CD4-positive, alpha-beta memory T cell (primary cell): ENCODE results near the gene POMGNT1. TPM values are rescaled to one million over a fixed set of nuclear protein-coding genes. Genes with fewer than 3 reads are reported as not detected.
"Not testable (repeated sequence)": the region's sequence is repeated elsewhere in the genome, so short reads cannot be mapped to it uniquely, and the experiment has no call there.

ENCODE experiments used
- CTCF ChIA-PET: fragments of 350-600 bp; sonication (Branson Sonifier 250); formaldehyde crosslinking; loops from one replicate; lab custom pipeline; 2021; ENCODE audit warnings: inconsistent platforms; ENCODE audit not compliant: partially characterized antibody; lab: Charles Lee
- POLR2A ChIA-PET: fragments of 350-600 bp; sonication (Branson Sonifier 250); formaldehyde crosslinking; loops from one replicate; lab custom pipeline; 2021; ENCODE audit not compliant: partially characterized antibody; lab: Charles Lee
- DNase-seq, 5 donors: peaks; one replicate each; pipeline versions ENCODE4 v3.0.0 to v3.0.0-alpha.2; 2020 to 2022; ENCODE audit warnings: mixed read lengths in 1 of 5
- H3K27ac ChIP-seq: one replicate; pipeline ENCODE4 v1.7.0; 2013; ENCODE audit warnings: low read depth, low read length
- H3K27me3 ChIP-seq: 2 replicates; pipeline ENCODE4 v1.7.0; 2013; ENCODE audit warnings: mild to moderate bottlenecking, low read length, moderate library complexity; ENCODE audit not compliant: insufficient read depth
- H3K36me3 ChIP-seq: 2 replicates; pipeline ENCODE4 v1.7.0; 2013; ENCODE audit warnings: mild to moderate bottlenecking, low read length, moderate library complexity; ENCODE audit not compliant: insufficient read depth
- H3K4me1 ChIP-seq: 2 replicates; pipeline ENCODE4 v1.7.0; 2013; ENCODE audit warnings: mild to moderate bottlenecking, low read length, moderate library complexity; ENCODE audit not compliant: insufficient read depth
- H3K4me3 ChIP-seq, 2 donors: one replicate each; pipeline ENCODE4 v1.7.0; 2013; ENCODE audit warnings: low read length in 2 of 2, mild to moderate bottlenecking in 1 of 2
- H3K9me3 ChIP-seq, 2 donors: one replicate each; pipeline ENCODE4 v1.7.0; 2013; ENCODE audit warnings: low read length in 2 of 2, control low read depth in 1 of 2; ENCODE audit not compliant: control insufficient read depth in 1 of 2
- H3K27ac Mint-ChIP-seq, 7 donors: one replicate each; pipeline ENCODE4 v1.8.0; 2020 to 2021; ENCODE audit warnings: mixed read lengths in 7 of 7, mild to moderate bottlenecking in 6 of 7, inconsistent platforms in 3 of 7, moderate library complexity in 3 of 7
- H3K27me3 Mint-ChIP-seq, 2 donors: one replicate each; pipeline ENCODE4 v1.8.0; 2020 to 2021; ENCODE audit warnings: mixed read lengths in 2 of 2
- H3K36me3 Mint-ChIP-seq, 2 donors: one replicate each; pipeline ENCODE4 v1.8.0; 2020 to 2021; ENCODE audit warnings: mixed read lengths in 2 of 2, inconsistent platforms in 1 of 2, mild to moderate bottlenecking in 1 of 2
- H3K4me1 Mint-ChIP-seq, 4 donors: one replicate each; pipeline ENCODE4 v1.8.0; 2020 to 2021; ENCODE audit warnings: mixed read lengths in 4 of 4, mild to moderate bottlenecking in 1 of 4
- H3K4me3 Mint-ChIP-seq, 8 donors: one replicate each; pipeline ENCODE4 v1.8.0; 2020 to 2021; ENCODE audit warnings: mixed read lengths in 8 of 8, mild to moderate bottlenecking in 7 of 8, moderate library complexity in 6 of 8, inconsistent platforms in 3 of 8
- H3K9me3 Mint-ChIP-seq, 8 donors: one replicate each; pipeline ENCODE4 v1.8.0; 2020 to 2021; ENCODE audit warnings: mixed read lengths in 8 of 8, mild to moderate bottlenecking in 5 of 8, inconsistent platforms in 3 of 8, moderate library complexity in 1 of 8
- intact Hi-C: fragments of 100-400 bp; cut with micrococcal nuclease; formaldehyde crosslinking; loops from one replicate; pipeline ENCODE4 v1.15.1; 2023
- polyA plus RNA-seq, 2 donors: library from polyadenylated mRNA; unstranded; fragments of 300-500 nt; fragmentation: Illumina TruSeq; gene quantifications; one replicate each; pipeline ENCODE4 v1.2.3, GENCODE V29; 2021
- total RNA-seq, 2 experiments: library from RNA; stranded (reverse); gene quantifications; one replicate each; pipeline ENCODE4 v1.2.3, GENCODE V29; 2021

Gene POMGNT1
- total RNA-seq (10 to 100 TPM; 36.0 to 41.4 TPM), polyA plus RNA-seq (10 to 100 TPM; 31.7 to 37.1 TPM)

DNA sequence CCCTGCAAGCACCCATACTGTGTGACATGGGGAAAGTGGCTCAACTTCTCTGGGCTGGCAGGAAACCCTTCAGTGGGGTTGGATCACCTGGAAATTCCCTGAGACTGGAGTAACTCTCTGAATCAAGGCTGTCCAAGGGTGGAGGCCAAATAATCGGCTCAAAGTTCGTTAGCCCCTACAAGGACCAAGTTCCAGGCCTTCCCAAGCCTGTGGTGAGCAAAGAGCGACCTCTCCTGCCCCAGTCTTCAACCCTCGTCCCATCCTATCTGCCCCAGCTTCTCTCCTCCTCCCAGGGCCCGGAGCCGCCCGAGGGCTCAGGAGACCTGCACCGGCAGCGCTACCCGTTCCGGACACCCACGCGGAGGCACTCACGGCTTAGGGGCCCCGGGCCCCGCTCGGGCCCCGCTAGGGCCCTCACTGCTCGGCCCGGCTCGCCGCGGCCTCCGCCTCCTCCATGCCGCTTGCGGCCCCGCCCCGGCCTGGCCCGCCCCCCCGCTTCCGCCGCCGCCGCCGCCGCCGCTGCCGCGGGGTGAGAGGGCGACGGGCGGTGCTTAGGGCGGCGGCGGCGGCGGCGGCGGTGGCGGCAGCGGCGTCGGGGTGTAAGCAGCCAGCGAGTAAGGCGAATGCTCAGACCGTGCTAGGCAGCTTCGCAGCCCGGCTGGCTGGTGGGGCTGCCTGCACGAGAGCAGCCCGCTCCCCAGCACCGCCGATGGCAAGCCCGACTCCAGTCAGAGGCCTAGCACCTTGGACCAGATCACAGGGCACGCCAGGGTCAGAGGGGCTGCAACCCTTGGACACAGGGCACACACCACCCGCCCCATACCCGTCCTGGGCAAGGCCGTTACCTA lies at the start of gene POMGNT1:
Gene POMGNT1, minus strand, starts transcription at position 471 of the 848 bp plus-strand sequence. CDS start 613 bp downstream, outside the sequence.
- no peaks in the 10 kb centered on the region for H3K9me3 ChIP-seq
- peak within 1 kb of the TSS; percentile 38 to 88 (median 79) for H3K27ac Mint-ChIP-seq
- H3K4me3 ChIP-seq = peak within 1 kb of the TSS; percentile 78 to 86
- POLR2A ChIA-PET = interaction anchor here (0.7 to 2.0 kb wide), 6 partner anchors 10 to 478 kb away, joined by 3 to 6 read pairs (median 5); partner anchors contain the start of genes LRRC41, NSUN4 and UQCRH
- peaks cover 20 to 23% of the 10 kb centered on the region in 2 donors for H3K36me3 Mint-ChIP-seq
- peak within 1 kb of the TSS; percentile 76 for H3K27ac ChIP-seq
- H3K27me3 Mint-ChIP-seq = peaks cover 0 to 1% of the 10 kb centered on the region in 2 donors
- H3K4me1 ChIP-seq = peaks cover 33% of the 10 kb centered on the region
- H3K9me3 Mint-ChIP-seq = peaks cover 0 to 3% (median 0%) of the 10 kb centered on the region in 8 donors
- peaks cover 12 to 39% (median 25%) of the 10 kb centered on the region in 4 donors for H3K4me1 Mint-ChIP-seq
- H3K36me3 ChIP-seq = peaks cover 21% of the 10 kb centered on the region
- peak within 1 kb of the TSS; percentile 83 to 89 (median 88) for H3K4me3 Mint-ChIP-seq
- H3K27me3 ChIP-seq = no peaks in the 10 kb centered on the region
- CTCF ChIA-PET = interaction anchor here (0.6 to 2.6 kb wide), 3 partner anchors 26 to 1484 kb away, joined by 3 to 14 read pairs (median 3); partner anchors contain the start of gene EIF2B3
- DNase-seq = peak; percentile 69 to 81 (median 78)
- intact Hi-C loops = loop anchor here (2.0 to 5.0 kb wide), 2 partner anchors 49 to 511 kb away; partner anchors contain the start of genes GPBP1L1, RAD54L and TMEM69

DNA sequence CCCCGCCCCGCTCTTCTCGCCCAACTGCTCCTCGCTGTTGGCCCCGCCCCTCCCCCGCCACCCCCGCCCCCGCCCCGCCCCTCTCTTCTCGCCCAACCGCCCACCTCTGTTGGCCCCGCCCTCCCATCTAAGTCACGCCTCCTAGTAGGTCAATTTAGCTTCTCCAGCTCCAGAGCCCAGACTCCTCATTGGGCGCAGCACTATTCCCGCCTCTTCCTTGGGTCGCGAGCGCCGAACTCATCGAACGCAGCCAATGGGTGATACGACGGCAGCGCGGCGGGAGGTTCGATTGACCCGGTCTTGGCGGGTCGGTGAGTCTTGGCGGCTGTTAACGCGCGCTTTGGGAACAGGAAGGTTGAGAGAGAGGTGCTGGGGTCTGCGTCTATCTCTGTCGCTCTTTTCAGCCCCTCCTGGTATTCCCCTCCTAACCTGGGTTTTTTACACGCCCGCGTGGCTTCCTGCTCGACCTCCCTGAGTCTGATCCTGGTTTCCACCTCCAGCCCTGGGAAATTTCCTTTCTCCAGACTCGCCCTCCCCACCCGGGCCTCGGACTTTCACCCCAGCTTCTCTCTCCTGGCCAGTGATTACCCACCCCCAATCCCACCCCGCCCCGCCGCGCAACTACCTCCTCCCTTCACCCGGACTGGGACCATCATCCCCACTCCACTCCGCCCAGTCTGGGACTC lies 49.3 kb upstream of the POMGNT1 start, which contains the start of gene RAD54L:
Gene RAD54L, plus strand, starts transcription at position 328 of the 686 bp plus-strand sequence. CDS start 643 bp downstream, outside the sequence.
- Histone ChIP-seq H3K27me3 (no peaks in the 10 kb centered on the region), H3K4me1 (peaks cover 13% of the 10 kb centered on the region), H3K27ac (peak within 1 kb of the TSS; percentile 53), H3K9me3 (no peaks in the 10 kb centered on the region), H3K36me3 (no peaks in the 10 kb centered on the region), H3K4me3 (peak within 1 kb of the TSS; percentile 85 to 91)
- Mint-ChIP-seq H3K27me3 (no peaks in the 10 kb centered on the region), H3K9me3 (no peaks in the 10 kb centered on the region), H3K36me3 (peaks cover 0 to 1% of the 10 kb centered on the region in 2 donors), H3K4me1 (peaks cover 11 to 16% (median 14%) of the 10 kb centered on the region in 4 donors), H3K4me3 (peak within 1 kb of the TSS; percentile 89 to 95 (median 92)), H3K27ac (peak within 1 kb of the TSS; percentile 61 to 90 (median 87))
- intact Hi-C loops = loop anchor here (1.0 to 5.0 kb wide), 8 partner anchors 25 to 945 kb away; partner anchors contain the start of genes GPBP1L1, IPP, LRRC41 and NSUN4
- CTCF ChIA-PET = interaction anchor here (2.2 to 5.2 kb wide), 3 partner anchors 23 to 100 kb away, joined by 6 to 60 read pairs (median 25); partner anchors contain the start of gene NSUN4
- peak; percentile 94 to 98 (median 96) for DNase-seq
- POLR2A ChIA-PET = interaction anchor here (0.7 to 2.0 kb wide), 6 partner anchors 13 to 1472 kb away, joined by 3 to 27 read pairs (median 4); partner anchors contain the start of genes GPBP1L1, LRRC41, NSUN4 and RPS8

DNA sequence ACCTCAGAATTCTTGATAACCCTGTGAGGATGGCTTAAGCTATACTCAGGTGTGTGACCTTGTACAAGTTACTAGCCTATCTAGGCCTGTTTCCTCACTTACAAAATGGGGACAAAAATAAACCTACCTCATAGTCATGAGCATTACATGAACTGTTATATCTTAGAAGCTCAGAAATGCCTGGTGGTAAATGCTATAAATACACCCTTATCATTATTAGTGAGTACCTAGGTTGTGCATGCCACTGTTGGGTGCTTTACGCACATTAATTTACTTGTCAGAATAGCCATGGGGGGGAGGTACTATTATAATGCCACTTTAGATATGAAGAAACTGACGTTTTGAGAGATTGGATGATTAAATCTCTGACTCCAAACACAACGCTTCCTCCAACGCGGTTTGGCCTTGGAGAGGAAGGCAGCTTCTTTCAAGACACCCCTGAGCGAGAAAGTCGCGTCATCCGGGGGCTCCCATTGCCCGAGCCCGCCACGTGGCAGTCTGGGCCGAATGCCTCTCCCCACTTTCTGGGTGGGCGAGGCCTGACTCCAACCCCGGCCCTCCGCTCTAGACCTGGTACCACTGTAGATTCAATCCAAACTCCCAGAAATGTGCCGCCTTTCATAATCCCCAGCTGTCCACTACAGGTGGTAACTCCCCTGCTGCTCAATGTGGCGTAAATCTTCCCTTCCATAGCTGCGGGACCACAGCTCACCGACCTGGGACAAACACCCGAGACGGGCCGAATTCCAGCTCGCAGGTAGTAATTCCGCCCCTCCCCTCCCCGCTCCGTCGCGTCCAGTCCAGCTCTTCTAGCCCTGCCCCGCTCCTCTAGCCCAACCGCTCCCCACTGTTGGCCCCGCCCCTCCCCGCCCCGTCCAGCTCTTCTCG lies 48.6 kb upstream of the POMGNT1 start:
- H3K4me3 Mint-ChIP-seq = peak overlapping the region; percentile 89 to 95 (median 92)
- H3K4me3 ChIP-seq = peak overlapping the region; percentile 84 to 91
- peak overlapping the region; percentile 29 to 90 (median 87) for H3K27ac Mint-ChIP-seq
- H3K36me3 Mint-ChIP-seq = peaks cover 0 to 1% of the 10 kb centered on the region in 2 donors
- no peaks in the 10 kb centered on the region for H3K9me3 ChIP-seq
- ChIA-PET CTCF (interaction anchor here (1.7 to 5.2 kb wide), 4 partner anchors 23 to 101 kb away, joined by 6 to 60 read pairs (median 16); partner anchors contain the start of genes LRRC41 and NSUN4), POLR2A (interaction anchor here (0.6 to 2.0 kb wide), 7 partner anchors 12 to 1471 kb away, joined by 3 to 27 read pairs (median 4); partner anchors contain the start of genes GPBP1L1, LRRC41, NSUN4 and RPS8)
- H3K27me3 Mint-ChIP-seq = no peaks in the 10 kb centered on the region
- H3K4me1 ChIP-seq = peaks cover 13% of the 10 kb centered on the region
- H3K27me3 ChIP-seq = no peaks in the 10 kb centered on the region
- H3K36me3 ChIP-seq = no peaks in the 10 kb centered on the region
- H3K9me3 Mint-ChIP-seq = no peaks in the 10 kb centered on the region
- peaks cover 11 to 16% (median 14%) of the 10 kb centered on the region in 4 donors for H3K4me1 Mint-ChIP-seq
- peak overlapping the region; percentile 53 for H3K27ac ChIP-seq
- DNase-seq = peak in 1 of 5 donors; percentile 70
- intact Hi-C loops = loop anchor here (1.0 to 5.0 kb wide), 8 partner anchors 24 to 944 kb away; partner anchors contain the start of genes GPBP1L1, IPP, LRRC41 and NSUN4

DNA sequence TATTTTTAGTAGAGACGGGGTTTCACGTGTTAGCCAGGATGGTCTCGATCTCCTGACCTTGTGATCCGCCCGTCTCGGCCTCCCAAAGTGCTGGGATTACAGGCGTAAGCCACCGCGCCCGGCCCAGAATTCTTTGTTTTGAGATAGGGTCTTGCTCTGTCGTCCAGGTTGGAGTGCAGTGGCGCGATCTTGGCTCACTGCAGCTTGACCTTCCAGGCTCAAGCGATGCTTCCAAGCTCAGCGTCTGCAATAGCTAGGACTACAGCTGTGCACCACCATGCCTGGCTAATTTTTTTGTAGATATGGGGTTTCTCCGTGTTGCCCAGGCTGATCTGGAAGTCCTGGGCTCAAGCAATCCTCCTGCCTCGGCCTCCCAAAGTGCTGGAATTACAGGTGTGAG lies 47.9 kb upstream of the POMGNT1 start:
- DNase-seq, H3K36me3 Mint-ChIP-seq, H3K36me3 ChIP-seq, H3K27me3 ChIP-seq, H3K4me3 ChIP-seq, H3K27ac ChIP-seq, H3K9me3 Mint-ChIP-seq, H3K9me3 ChIP-seq, H3K27me3 Mint-ChIP-seq: not testable (repeated sequence)
- Mint-ChIP-seq H3K4me1 (peaks cover 11 to 16% (median 14%) of the 10 kb centered on the region in 4 donors), H3K4me3 (peak overlapping the region in 2 of 8 donors; percentile 89 to 94), H3K27ac (peak overlapping the region in 1 of 7 donors; percentile 82)
- CTCF ChIA-PET = interaction anchor here (1.7 to 5.2 kb wide), 4 partner anchors 22 to 101 kb away, joined by 6 to 60 read pairs (median 16); partner anchors contain the start of genes LRRC41 and NSUN4
- peaks cover 13% of the 10 kb centered on the region for H3K4me1 ChIP-seq
- POLR2A ChIA-PET = interaction anchor here (0.6 to 2.0 kb wide), 3 partner anchors 57 to 100 kb away, joined by 4 to 27 read pairs (median 8); partner anchors contain the start of genes LRRC41, NSUN4 and UQCRH
- intact Hi-C loops = loop anchor here (2.0 to 5.0 kb wide), 4 partner anchors 23 to 944 kb away; partner anchors contain the start of genes GPBP1L1 and POMGNT1

DNA sequence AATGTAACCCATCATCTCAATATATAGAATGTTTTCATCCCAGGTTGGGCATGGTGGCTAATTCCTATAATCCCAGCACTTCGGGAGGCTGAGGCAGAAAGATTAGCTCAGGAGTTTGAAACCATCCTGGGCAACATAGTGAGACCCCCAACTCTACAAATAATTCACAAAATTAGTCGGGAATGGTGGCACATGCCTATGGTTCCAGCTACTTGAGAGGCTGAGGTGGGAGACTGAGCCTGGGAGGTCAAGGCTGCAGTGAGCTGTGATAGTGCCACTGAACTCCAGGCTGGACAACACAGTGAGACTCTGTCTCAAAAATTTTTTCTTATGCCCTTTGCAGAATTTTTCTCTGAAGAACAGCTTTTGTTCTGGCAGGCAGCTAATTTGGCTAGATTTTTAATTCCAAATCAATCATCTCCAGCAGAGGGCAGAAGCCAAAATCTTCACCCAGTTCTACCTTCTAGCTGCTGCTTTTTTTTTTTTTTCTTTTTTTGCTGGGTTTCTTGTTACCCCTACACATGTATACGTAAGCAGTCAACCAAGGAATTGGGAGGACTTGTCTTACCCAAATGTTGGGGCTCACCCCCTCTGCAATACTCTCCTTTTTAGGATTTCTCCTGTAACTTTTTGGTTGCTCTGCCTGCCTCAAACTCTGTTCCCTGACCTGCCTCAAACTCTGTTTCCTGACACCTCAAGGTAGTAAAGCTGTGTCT lies 46.6 kb upstream of the POMGNT1 start:
- Mint-ChIP-seq H3K4me1 (peaks cover 11 to 16% (median 14%) of the 10 kb centered on the region in 4 donors), H3K27ac (peak overlapping the region in 1 of 7 donors; percentile 18), H3K4me3 (no peak overlapping the region), H3K9me3 (peaks cover 0 to under 1% (median 0%) of the 10 kb centered on the region in 8 donors), H3K36me3 (peaks cover 0 to 1% of the 10 kb centered on the region in 2 donors), H3K27me3 (no peaks in the 10 kb centered on the region)
- H3K4me1 ChIP-seq = peaks cover 13% of the 10 kb centered on the region
- POLR2A ChIA-PET = interaction anchor here (1.0 to 1.2 kb wide), 4 partner anchors 59 to 558 kb away, joined by 3 to 8 read pairs (median 3); partner anchors contain the start of genes GPBP1L1, LRRC41, NSUN4 and UQCRH
- no peaks in the 10 kb centered on the region for H3K36me3 ChIP-seq
- intact Hi-C loops = loop anchor here (5.0 kb wide), 1 partner anchor 943 kb away; no protein-coding TSS in a partner anchor
- CTCF ChIA-PET = interaction anchor here (0.6 to 5.2 kb wide), 12 partner anchors 8 to 605 kb away, joined by 3 to 60 read pairs (median 3); partner anchors contain the start of genes LRRC41 and UQCRH
- H3K27me3 ChIP-seq = no peaks in the 10 kb centered on the region
- H3K4me3 ChIP-seq = no peak overlapping the region
- H3K9me3 ChIP-seq = no peaks in the 10 kb centered on the region
- peak in 4 of 5 donors; percentile 24 to 42 (median 30) for DNase-seq
- H3K27ac ChIP-seq = no peak overlapping the region
